H1 (cell line): ENCODE data around the gene PLPPR1. TPM values are rescaled to one million over a fixed set of nuclear protein-coding genes. Genes with fewer than 3 reads are reported as not detected.

ENCODE experiments used
- CTCF ChIA-PET: fragments of 300-600 bp; sonication (Branson Sonifier 250); formaldehyde crosslinking; loops from one replicate; lab custom pipeline; 2021; ENCODE audit not compliant: partially characterized antibody; lab: Charles Lee
- POLR2A ChIA-PET: fragments of 300-600 bp; sonication (Branson Sonifier 250); formaldehyde crosslinking; loops from one replicate; lab custom pipeline; 2021; ENCODE audit warnings: inconsistent platforms; ENCODE audit not compliant: partially characterized antibody; lab: Charles Lee
- DNase-seq, 2 experiments: peaks; one replicate each; pipeline versions ENCODE4 v3.0.0 to v3.0.0-alpha.2; 2010 to 2022; ENCODE audit warnings: low spot score in 2 of 2, low read depth in 1 of 2, mixed read lengths in 1 of 2
- FAIRE-seq: peaks from 2 replicates; lab custom pipeline; 2011; peaks lifted over from hg19 to GRCh38; lab: Jason Lieb, UNC
- H2AFZ ChIP-seq: 2 replicates; pipeline ENCODE4 v1.8.1; 2012; ENCODE audit warnings: low read length, inconsistent platforms
- H2AK5ac ChIP-seq: 2 replicates; pipeline ENCODE4 v1.6.1; 2013; ENCODE audit warnings: low read depth, low read length
- H2BK120ac ChIP-seq: replicated peaks from 2 replicates; pipeline ENCODE3; 2013; ENCODE audit warnings: low read depth, low read length, inconsistent platforms
- H2BK12ac ChIP-seq: 2 replicates; pipeline ENCODE4 v1.6.1; 2013; ENCODE audit warnings: low read depth, low read length
- H2BK15ac ChIP-seq: 2 replicates; pipeline ENCODE4 v1.6.1; 2013; ENCODE audit warnings: low read length
- H2BK20ac ChIP-seq: 2 replicates; pipeline ENCODE4 v1.6.1; 2013; ENCODE audit warnings: low read length
- H2BK5ac ChIP-seq: 2 replicates; pipeline ENCODE4 v1.6.1; 2013; ENCODE audit warnings: low read depth, low read length
- H3K14ac ChIP-seq: 2 replicates; pipeline ENCODE4 v1.6.1; 2013; ENCODE audit warnings: inconsistent platforms; ENCODE audit not compliant: insufficient read length
- H3K18ac ChIP-seq: 2 replicates; pipeline ENCODE4 v1.6.1; 2013; ENCODE audit warnings: low read length; ENCODE audit errors: extremely low read depth
- H3K23ac ChIP-seq: 2 replicates; pipeline ENCODE4 v1.6.1; 2013; ENCODE audit warnings: inconsistent platforms; ENCODE audit not compliant: insufficient read length
- H3K23me2 ChIP-seq: 2 replicates; pipeline ENCODE4 v1.6.1; 2013; ENCODE audit warnings: low read depth, low read length
- H3K27ac ChIP-seq: 2 replicates; pipeline ENCODE4 v1.6.1; 2011; ENCODE audit warnings: low read depth, low read length, inconsistent platforms
- H3K27me3 ChIP-seq, 4 experiments: replicated peaks in 1 of 4; 1 replicate in 1 of 4; 2 replicates in 3 of 4; pipeline versions ENCODE4 v1.6.1 to v1.8.1; 2011 to 2013; ENCODE audit warnings: low read length in 3 of 4, mild to moderate bottlenecking in 3 of 4, inconsistent platforms in 2 of 4, mixed read lengths in 2 of 4, moderate library complexity in 1 of 4; ENCODE audit not compliant: control insufficient read depth in 3 of 4, insufficient read depth in 3 of 4; ENCODE audit errors: extremely low read depth in 1 of 4
- H3K36me3 ChIP-seq, 4 experiments: 2 replicates each; pipeline versions ENCODE4 v1.6.1 to v1.8.1; 2011 to 2013; ENCODE audit warnings: mild to moderate bottlenecking in 4 of 4, low read length in 3 of 4, moderate library complexity in 2 of 4, control low read depth in 1 of 4, inconsistent platforms in 1 of 4; ENCODE audit not compliant: insufficient read depth in 4 of 4, control insufficient read depth in 2 of 4
- H3K4ac ChIP-seq: replicated peaks from 2 replicates; pipeline ENCODE3; 2013; ENCODE audit warnings: low read length, low read depth, mixed read lengths, inconsistent platforms; ENCODE audit not compliant: insufficient read length
- H3K4me1 ChIP-seq, 4 experiments: replicated peaks in 1 of 4; 1 replicate in 1 of 4; 2 replicates in 3 of 4; pipeline versions ENCODE4 v1.6.1 to v1.8.1; 2011 to 2013; ENCODE audit warnings: low read length in 3 of 4, inconsistent platforms in 2 of 4, mixed read lengths in 1 of 4; ENCODE audit not compliant: insufficient read depth in 4 of 4, control insufficient read depth in 3 of 4
- H3K4me2 ChIP-seq, 2 experiments: 2 replicates each; pipeline versions ENCODE4 v1.6.1 to v1.8.1; 2011 to 2013; ENCODE audit warnings: low read depth in 2 of 2, low read length in 2 of 2, control low read depth in 1 of 2, inconsistent platforms in 1 of 2, mild to moderate bottlenecking in 1 of 2; ENCODE audit not compliant: insufficient read depth in 1 of 2
- H3K4me3 ChIP-seq, 4 experiments: fragments of 200-600, 300-600 bp in 1 of 4; sonication (generic), shearing (Covaris generic), sonication (Bioruptor Twin) in 1 of 4; 2 replicates each; pipeline versions ENCODE4 v1.5.1 to v1.8.1; 2011 to 2016; ENCODE audit warnings: low read length in 4 of 4, low read depth in 3 of 4, control low read depth in 2 of 4, inconsistent platforms in 2 of 4, mild to moderate bottlenecking in 2 of 4, mixed read lengths in 1 of 4, moderate library complexity in 1 of 4; ENCODE audit not compliant: insufficient read depth in 2 of 4; ENCODE audit errors: extremely low read depth in 1 of 4
- H3K56ac ChIP-seq: replicated peaks from 2 replicates; pipeline ENCODE3; 2013; ENCODE audit warnings: low read depth, mild to moderate bottlenecking, mixed read lengths, low read length, inconsistent platforms; ENCODE audit not compliant: insufficient read length
- H3K79me1 ChIP-seq: 2 replicates; pipeline ENCODE4 v1.6.1; 2013; ENCODE audit warnings: low read depth, low read length, control low read depth
- H3K79me2 ChIP-seq, 2 experiments: 2 replicates each; pipeline versions ENCODE4 v1.6.1 to v1.8.1; 2012 to 2013; ENCODE audit warnings: low read length in 2 of 2, mild to moderate bottlenecking in 2 of 2, inconsistent platforms in 1 of 2; ENCODE audit not compliant: insufficient read depth in 2 of 2, control insufficient read depth in 1 of 2
- H3K9ac ChIP-seq, 4 experiments: replicated peaks in 1 of 4; 1 replicate in 1 of 4; 2 replicates in 3 of 4; pipeline versions ENCODE4 v1.6.1 to v1.8.1; 2011 to 2013; ENCODE audit warnings: low read depth in 3 of 4, low read length in 3 of 4, control low read depth in 2 of 4, mild to moderate bottlenecking in 2 of 4, moderate library complexity in 2 of 4, inconsistent platforms in 1 of 4; ENCODE audit errors: extremely low read depth in 1 of 4
- H3K9me3 ChIP-seq, 2 experiments: 2 replicates each; pipeline versions ENCODE4 v1.6.1 to v1.8.1; 2012 to 2013; ENCODE audit warnings: mild to moderate bottlenecking in 2 of 2, moderate library complexity in 2 of 2, control low read depth in 1 of 2, inconsistent platforms in 1 of 2, low read depth in 1 of 2, low read length in 1 of 2, mixed read lengths in 1 of 2; ENCODE audit not compliant: insufficient read depth in 2 of 2
- H4K20me1 ChIP-seq, 2 experiments: replicated peaks in 1 of 2; 2 replicates each; pipeline versions ENCODE3 to v1.8.1; 2011 to 2013; ENCODE audit warnings: inconsistent platforms in 2 of 2, low read length in 2 of 2, mild to moderate bottlenecking in 1 of 2; ENCODE audit not compliant: insufficient read depth in 2 of 2, control insufficient read depth in 1 of 2
- H4K5ac ChIP-seq: 2 replicates; pipeline ENCODE4 v1.6.1; 2013; ENCODE audit warnings: low read length, low read depth, mixed read lengths, inconsistent platforms; ENCODE audit not compliant: insufficient read length
- H4K8ac ChIP-seq: 2 replicates; pipeline ENCODE4 v1.8.0; 2013; ENCODE audit warnings: mild to moderate bottlenecking, moderate library complexity, low read length, inconsistent platforms; ENCODE audit not compliant: insufficient read depth; ENCODE audit errors: extremely low read depth
- H4K91ac ChIP-seq: replicated peaks from 2 replicates; pipeline ENCODE3; 2013; ENCODE audit warnings: low read length, mixed read lengths, inconsistent platforms; ENCODE audit not compliant: insufficient read length
- BACH1 ChIP-seq: IDR thresholded peaks from 2 replicates; pipeline ENCODE4 v1.6.1; 2012; ENCODE audit warnings: low read length, improper control_type of control experiment
- CTBP2 ChIP-seq: IDR thresholded peaks from 2 replicates; pipeline ENCODE4 v1.7.0; 2011; ENCODE audit warnings: borderline replicate concordance, mild to moderate bottlenecking, moderate library complexity, mixed read lengths, low read length; ENCODE audit not compliant: insufficient read depth, insufficient read length
- EP300 ChIP-seq, 2 experiments: IDR thresholded peaks; 1 replicate in 1 of 2; 2 replicates in 1 of 2; pipeline ENCODE4 v1.6.1; 2011 to 2012; ENCODE audit warnings: low read depth in 2 of 2, low read length in 2 of 2, mild to moderate bottlenecking in 2 of 2, borderline replicate concordance in 1 of 2, inconsistent platforms in 1 of 2, moderate library complexity in 1 of 2
- EZH2 ChIP-seq: fragments of 200-600 bp; sonication (generic); IDR thresholded peaks from 2 replicates; pipeline ENCODE4 v1.7.1; 2012; ENCODE audit warnings: low read depth, mild to moderate bottlenecking, moderate library complexity, low read length, inconsistent platforms; ENCODE audit not compliant: severe bottlenecking
- GTF2F1 ChIP-seq: IDR thresholded peaks from 2 replicates; pipeline ENCODE4 v1.6.1; 2012; ENCODE audit warnings: low read depth, low read length, improper control_type of control experiment, borderline replicate concordance
- PHF8 ChIP-seq: fragments of 200-600 bp; sonication (generic); conservative IDR thresholded peaks from 2 replicates; pipeline ENCODE4 v1.7.1; 2012; ENCODE audit warnings: low read depth, mild to moderate bottlenecking, inconsistent platforms, low read length, moderate library complexity
- RNF2 ChIP-seq: fragments of 200-900, 300-1000 bp; sonication (generic); IDR thresholded peaks from 2 replicates; pipeline ENCODE4 v1.7.1; 2016; ENCODE audit warnings: borderline replicate concordance, low read depth, mild to moderate bottlenecking, antibody characterized with exemption, low read length; ENCODE audit not compliant: poor library complexity, severe bottlenecking; ENCODE audit errors: missing control alignments
- TCF12 ChIP-seq: IDR thresholded peaks from 2 replicates; pipeline ENCODE4 v1.6.1; 2011; ENCODE audit warnings: low read depth, mild to moderate bottlenecking, low read length
- TEAD4 ChIP-seq: IDR thresholded peaks from 2 replicates; pipeline ENCODE4 v1.6.1; 2012; ENCODE audit warnings: low read depth, low read length, inconsistent platforms, mixed read lengths
- ZNF274 ChIP-seq: IDR thresholded peaks from 2 replicates; pipeline ENCODE4 v1.7.0; 2012; ENCODE audit warnings: low read length, borderline replicate concordance; ENCODE audit errors: extremely low read depth
- polyA plus RNA-seq, 7 experiments: library from polyadenylated mRNA; depleted of rRNA in 3 of 7; stranded (reverse) in 5 of 7; unstranded in 2 of 7; fragments of >200 nt in 5 of 7; fragments of 200-250 nt in 2 of 7; gene quantifications; 1 replicate in 5 of 7; 2 replicates in 1 of 7; 4 replicates in 1 of 7; pipeline versions ENCODE4 v1.2.1 to v1.2.3, GENCODE V29; 2011 to 2013; ENCODE audit warnings: missing spikeins in 2 of 7, mixed read lengths in 2 of 7
- total RNA-seq: library from RNA; stranded (reverse); fragmentation: NEBNext Ultra II Directional; extraction: Animal tissue kit (Norgen Biotek cat#: 25700); gene quantifications from 2 replicates; pipeline ENCODE4 v1.2.1, GENCODE V29; 2021
- TF ChIP-seq, protein P1 (sequence below): IDR thresholded peaks from 2 replicates; pipeline ENCODE4 v1.6.1; 2012; ENCODE audit warnings: inconsistent platforms
- TF ChIP-seq, protein P2 (sequence below): IDR thresholded peaks from 2 replicates; pipeline ENCODE4 v1.6.1; 2012; ENCODE audit warnings: inconsistent platforms

PLPPR1 gene
- total and polyA plus RNA-seq, 2 of the 8 experiments (the other 6 are each of a cell fraction or from before 2014, with no cell fraction given): 1.4 to 1.8 TPM

DNA sequence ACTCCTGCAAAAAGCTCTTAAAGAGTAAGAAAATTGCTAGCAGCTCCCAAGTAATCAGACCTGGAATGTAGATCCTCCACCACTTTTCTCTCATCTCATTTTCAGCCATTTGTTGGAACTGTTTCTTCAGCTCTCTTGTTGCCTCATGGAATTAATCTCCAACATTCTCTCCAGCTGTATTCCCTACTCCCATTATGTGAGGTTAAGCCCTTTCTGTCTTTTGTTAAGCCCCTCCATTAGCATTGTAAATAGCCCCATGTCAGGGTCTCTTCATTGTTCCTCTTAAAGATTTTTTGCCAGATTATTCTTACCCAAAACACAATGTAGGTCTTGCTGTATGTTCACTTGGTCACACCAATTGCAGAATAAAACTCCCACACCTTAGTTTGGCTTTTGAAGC is 119.8 kb downstream of the PLPPR1 start:
- CTCF ChIA-PET: no interaction called here
- TF ChIP-seq, protein P1, sequence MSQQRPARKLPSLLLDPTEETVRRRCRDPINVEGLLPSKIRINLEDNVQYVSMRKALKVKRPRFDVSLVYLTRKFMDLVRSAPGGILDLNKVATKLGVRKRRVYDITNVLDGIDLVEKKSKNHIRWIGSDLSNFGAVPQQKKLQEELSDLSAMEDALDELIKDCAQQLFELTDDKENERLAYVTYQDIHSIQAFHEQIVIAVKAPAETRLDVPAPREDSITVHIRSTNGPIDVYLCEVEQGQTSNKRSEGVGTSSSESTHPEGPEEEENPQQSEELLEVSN: no peak
- TF ChIP-seq TEAD4 (no peak), RNF2 (no peak), TCF12 (0 out of 2 replicates have a peak, but pooled peaks have one; percentile 6), GTF2F1 (no peak), BACH1 (no peak), PHF8 (no peak), CTBP2 (no peak), EZH2 (no peak), EP300 (IDR thresholded peaks at IDR 0.05; ENCODE audit: borderline replicate concordance in 1 of 2, low read depth in 2 of 2, low read length in 2 of 2) (no peak), ZNF274 (no peak)
- TF ChIP-seq, protein P2, sequence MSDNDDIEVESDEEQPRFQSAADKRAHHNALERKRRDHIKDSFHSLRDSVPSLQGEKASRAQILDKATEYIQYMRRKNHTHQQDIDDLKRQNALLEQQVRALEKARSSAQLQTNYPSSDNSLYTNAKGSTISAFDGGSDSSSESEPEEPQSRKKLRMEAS: no peak

More for the DNA sequence above, 119.8 kb downstream of the PLPPR1 start:
- H3K79me2 ChIP-seq: no peaks in the 10 kb centered on the region
- no peak overlapping the region for H3K56ac ChIP-seq
- H4K5ac ChIP-seq: no peak overlapping the region
- H3K27me3 ChIP-seq: no peaks in the 10 kb centered on the region
- H3K23ac ChIP-seq: no peak overlapping the region
- H3K36me3 ChIP-seq: peaks cover 0 to 2% (median 1%) of the 10 kb centered on the region in 4 experiments; a peak in 2 of 8 replicates
- H2AFZ ChIP-seq: no peak overlapping the region
- H4K20me1 ChIP-seq: no peaks in the 10 kb centered on the region
- FAIRE-seq: no peak
- peaks cover 0 to 12% (median 7%) of the 10 kb centered on the region in 4 experiments; a peak in 2 of 7 replicates for H3K4me1 ChIP-seq
- no peak overlapping the region for H2BK15ac ChIP-seq
- no peak overlapping the region for H4K8ac ChIP-seq
- H2BK5ac ChIP-seq: no peak overlapping the region
- POLR2A ChIA-PET: no interaction called here
- H3K14ac ChIP-seq: no peak overlapping the region
- no peak overlapping the region for H3K4me3 ChIP-seq
- H4K91ac ChIP-seq: no peak overlapping the region
- no peak overlapping the region for H2AK5ac ChIP-seq
- H3K4me2 ChIP-seq: peak overlapping the region in 1 of 2 experiments; percentile 33; a peak in 1 of 4 replicates
- H3K18ac ChIP-seq: no peak overlapping the region
- H3K4ac ChIP-seq: no peak overlapping the region
- no peaks in the 10 kb centered on the region for H3K79me1 ChIP-seq
- no peak for DNase-seq
- no peak overlapping the region for H3K9ac ChIP-seq
- H3K27ac ChIP-seq: peak overlapping the region; percentile 11; the same call in 1 of the 2 replicates
- 0 out of 2 replicates have a peak overlapping the region, but pooled peaks have one; percentile 81 for H2BK12ac ChIP-seq
- H3K23me2 ChIP-seq: no peaks in the 10 kb centered on the region
- peak overlapping the region; percentile 72; the same call in 1 of the 2 replicates for H2BK20ac ChIP-seq
- peaks cover 3 to 5% of the 10 kb centered on the region in 2 experiments; a peak in 2 of 4 replicates for H3K9me3 ChIP-seq
- H2BK120ac ChIP-seq: peak overlapping the region; percentile 70
